AG09319 (cell line): ENCODE results near the gene PLCXD3.

ENCODE experiments used
- DNase-seq: peaks from one replicate; pipeline ENCODE4 v3.0.0-alpha.2; 2010; ENCODE audit warnings: low read depth; ENCODE audit errors: extremely low read depth
- CTCF ChIP-seq: IDR thresholded peaks from 2 replicates; pipeline ENCODE4 v1.5.1; 2011; ENCODE audit warnings: low read depth, mild to moderate bottlenecking, inconsistent platforms, low read length, moderate library complexity

PLCXD3 gene

GRCh38 chr5:41412496-41412895, 97.9 kb downstream of the PLCXD3 start:
- DNase-seq = no peak
- no peak for TF ChIP-seq CTCF

- DNase-seq = no peak
- TF ChIP-seq CTCF = no peak
Measured at GRCh38 chr5:41410737-41411136, 99.7 kb downstream of the PLCXD3 start.

- no peak for DNase-seq
- no peak for TF ChIP-seq CTCF
Measured at GRCh38 chr5:41410307-41410706, 100.1 kb downstream of the PLCXD3 start.

- TF ChIP-seq CTCF = no peak
- no peak for DNase-seq
Measured at GRCh38 chr5:41408676-41409443, 101.5 kb downstream of the PLCXD3 start.

GRCh38 chr5:41406936-41407335, 103.5 kb downstream of the PLCXD3 start:
- no peak for TF ChIP-seq CTCF
- DNase-seq = no peak

GRCh38 chr5:41406424-41406823, 104.0 kb downstream of the PLCXD3 start:
- no peak for DNase-seq
- TF ChIP-seq CTCF = no peak

- TF ChIP-seq CTCF = no peak
- DNase-seq = no peak
Measured at GRCh38 chr5:41404757-41405156, 105.6 kb downstream of the PLCXD3 start.
